GM19467 (cell line): ENCODE data around the gene HCN3.
A peak's percentile ranks its signal among the peaks of the same experiment; 100 is the strongest.

Experiments
- ATAC-seq: cut with Tn5 transposase; IDR thresholded peaks from one replicate; pipeline ENCODE4 v1.9.1; 2021; ENCODE audit warnings: mild to moderate bottlenecking, moderate library complexity; ENCODE audit not compliant: unreplicated experiment

HCN3 gene

DNA sequence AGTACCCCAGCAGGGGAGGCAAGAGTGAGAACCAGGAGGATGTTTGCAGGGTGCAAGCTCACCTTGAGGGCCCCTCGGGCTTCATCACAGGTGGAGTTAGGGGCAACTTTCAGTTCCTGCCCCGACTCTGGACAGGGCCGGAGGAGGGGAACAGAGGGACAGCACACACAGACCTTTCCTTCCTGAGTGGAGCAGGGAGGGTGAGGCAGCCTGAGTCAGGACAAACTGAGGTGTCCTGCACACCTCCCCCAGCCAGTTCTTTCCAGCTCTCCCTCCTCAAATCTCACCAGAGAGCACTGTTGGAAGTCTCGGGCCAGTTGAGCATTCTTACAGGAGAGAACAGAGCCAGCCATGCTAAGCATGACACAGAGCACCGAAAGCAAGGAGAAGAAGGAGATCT lies 23.5 kb upstream of the HCN3 start:
- ATAC-seq = no peak

DNA sequence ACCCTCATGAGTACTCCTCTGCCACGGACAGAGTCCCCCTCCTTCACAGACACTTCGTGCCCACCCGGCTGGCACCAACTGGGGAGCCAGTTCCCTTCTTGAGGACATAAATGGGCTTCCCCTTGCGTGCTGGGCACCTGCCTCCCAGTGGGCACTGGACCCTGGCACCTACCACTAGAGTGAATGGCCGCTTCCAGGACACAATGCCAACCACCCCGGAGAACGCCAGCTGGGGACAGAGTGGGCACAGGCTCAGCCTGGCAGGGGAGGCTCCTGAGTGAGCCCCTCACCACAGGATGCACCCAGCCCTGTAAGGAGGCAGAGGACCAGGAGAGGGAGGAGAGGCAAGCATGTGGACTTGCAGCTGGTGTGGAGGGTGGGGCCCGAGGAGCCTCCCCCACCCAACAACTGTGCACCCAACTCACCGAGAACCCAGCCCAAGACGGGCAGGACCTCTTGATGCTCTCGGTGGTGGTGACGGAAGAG lies 23.0 kb upstream of the HCN3 start:
- ATAC-seq = no peak

DNA sequence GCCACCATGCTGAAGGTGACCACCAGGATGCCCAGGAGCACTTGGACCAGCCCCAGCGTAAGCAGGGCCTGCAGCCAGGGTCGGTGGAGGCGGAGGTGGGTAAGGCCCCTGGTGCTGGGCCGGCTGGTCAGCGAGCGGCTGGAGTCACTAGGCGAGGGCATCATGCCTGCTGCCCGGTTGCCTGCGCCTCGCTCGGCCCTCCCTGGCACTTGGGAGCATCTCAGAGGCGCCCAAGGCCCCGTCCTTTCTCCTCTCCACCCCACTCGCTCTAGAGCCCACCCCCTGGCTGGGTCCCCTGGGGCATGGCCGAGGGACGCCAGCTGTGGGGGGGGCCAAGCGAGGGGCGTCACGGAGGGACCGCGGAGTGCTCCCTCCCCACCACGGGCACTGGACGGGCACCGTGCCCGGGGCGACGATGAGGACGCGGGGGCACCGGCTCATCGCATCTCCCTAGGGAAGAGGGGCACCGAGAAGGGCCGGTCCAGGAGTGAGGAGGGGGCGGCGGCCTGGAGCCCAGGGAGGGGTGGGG lies 22.5 kb upstream of the HCN3 start:
- ATAC-seq = no peak

DNA sequence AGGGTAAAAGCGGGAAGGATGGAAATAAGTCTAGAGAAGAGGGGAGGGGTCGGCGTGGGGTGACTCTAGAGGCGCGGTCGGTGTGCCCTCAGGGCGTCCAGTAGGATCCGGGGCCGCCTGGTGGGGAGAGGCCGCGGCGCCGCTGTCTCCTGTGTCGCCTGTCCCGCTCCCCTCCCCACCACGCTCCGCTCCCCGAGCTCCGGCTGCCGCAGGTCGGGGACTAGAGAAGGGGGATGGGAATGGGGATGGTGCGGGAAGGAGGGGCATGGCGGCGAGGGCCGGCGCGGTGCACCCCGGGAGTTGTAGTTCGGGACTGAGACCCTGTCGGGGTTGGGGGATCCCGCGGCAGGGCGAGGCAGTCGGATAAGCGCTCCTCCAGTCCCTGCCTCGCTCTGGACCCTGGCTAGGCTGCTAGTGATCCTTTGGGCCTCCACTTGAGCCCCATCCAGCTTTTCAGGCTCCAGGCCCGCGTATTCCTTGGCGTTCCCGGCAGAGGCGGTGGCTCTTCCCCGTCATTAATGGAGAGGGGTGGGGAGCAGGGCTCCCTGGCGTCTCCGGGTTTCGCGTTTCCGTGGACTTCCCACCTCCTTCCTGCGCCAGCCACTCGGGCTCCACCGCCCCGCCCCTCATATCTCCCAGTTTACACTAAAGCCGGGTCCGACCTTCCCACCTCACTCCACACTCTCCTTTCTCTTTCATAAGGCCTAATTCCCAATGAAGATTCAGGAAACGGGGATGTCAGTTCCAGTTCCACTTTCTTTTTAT lies 21.8 kb upstream of the HCN3 start, which contains the start of gene ENTREP3:
Gene ENTREP3, minus strand, starts transcription at position 241 of the 765 bp plus-strand sequence. CDS start 606 bp downstream, outside the sequence.
- ATAC-seq = peak; percentile 45

DNA sequence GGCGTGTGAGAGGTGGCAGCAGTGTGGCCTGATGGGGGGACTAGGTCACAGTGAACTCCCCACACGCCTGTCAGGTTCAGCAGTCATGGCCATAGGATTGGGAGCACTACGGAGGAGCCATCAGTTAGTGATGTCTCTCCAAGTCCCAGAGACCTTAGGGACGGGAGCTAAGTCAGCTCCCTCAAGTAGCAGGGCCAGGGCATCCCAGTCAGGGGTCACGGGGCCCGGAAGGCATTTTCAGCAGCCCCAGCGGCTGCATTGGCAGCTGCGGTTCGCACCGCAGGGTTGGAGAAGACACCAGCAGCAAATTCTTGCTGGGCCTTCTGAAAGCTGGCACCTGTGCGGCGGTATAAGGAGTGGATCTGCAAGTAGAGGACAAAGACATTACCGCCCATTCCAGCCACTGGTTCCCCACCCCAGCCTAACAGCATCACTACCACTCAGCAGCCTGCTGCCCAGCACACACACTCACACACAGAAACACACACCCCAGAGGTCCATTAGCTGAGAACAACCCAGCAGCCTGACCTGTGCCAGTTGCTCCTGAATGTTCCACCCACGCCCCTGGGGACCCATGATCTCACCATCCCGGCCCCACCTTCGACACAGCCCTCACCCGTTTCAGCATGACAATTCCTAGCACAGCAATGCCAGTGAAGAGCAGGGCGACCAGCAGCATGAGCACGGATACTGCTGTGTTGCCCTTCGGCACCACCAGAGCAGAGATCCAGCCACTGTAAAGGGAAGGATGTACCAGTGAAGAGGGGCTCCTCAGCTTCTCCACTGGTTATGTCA lies 21.0 kb upstream of the HCN3 start:
- no peak for ATAC-seq

DNA sequence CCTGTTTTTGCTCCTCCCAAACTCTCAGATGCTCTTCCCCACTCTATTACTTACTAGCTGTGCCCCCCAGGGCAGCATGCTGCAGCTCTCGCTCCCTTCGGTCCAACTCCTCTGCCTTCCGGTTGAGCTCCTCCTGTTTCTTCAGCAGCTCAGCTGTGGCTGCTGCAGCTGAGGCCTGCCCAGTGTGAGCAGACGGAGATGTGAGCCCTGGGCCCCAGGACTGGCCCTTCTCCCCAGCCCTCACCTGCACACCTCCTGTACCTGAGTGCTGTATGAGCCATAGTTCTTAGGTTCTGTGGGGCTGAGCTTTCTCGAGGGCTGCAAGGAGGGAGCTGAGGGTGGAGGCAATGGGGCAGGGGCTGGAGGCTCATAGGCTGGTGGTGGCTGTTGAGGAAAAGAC lies 17.0 kb upstream of the HCN3 start:
- ATAC-seq = no peak

DNA sequence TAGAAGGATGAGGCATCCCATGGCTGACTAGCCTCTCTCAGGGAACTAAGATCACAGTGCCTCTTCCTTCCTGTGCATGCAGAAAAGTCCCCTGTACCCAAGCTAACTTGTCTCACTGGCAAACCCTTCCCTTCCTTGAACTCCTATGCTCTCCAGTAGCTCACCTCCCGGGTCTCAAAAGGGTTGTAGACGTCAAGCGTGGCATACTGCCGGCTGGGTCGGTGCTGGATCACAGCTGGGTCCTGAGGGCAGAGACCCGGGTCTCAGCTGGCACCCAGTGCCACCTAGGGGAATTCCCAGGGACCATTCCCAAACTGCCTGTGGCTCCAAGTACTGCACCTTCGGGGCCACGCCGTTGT lies 15.8 kb upstream of the HCN3 start:
- ATAC-seq = no peak

DNA sequence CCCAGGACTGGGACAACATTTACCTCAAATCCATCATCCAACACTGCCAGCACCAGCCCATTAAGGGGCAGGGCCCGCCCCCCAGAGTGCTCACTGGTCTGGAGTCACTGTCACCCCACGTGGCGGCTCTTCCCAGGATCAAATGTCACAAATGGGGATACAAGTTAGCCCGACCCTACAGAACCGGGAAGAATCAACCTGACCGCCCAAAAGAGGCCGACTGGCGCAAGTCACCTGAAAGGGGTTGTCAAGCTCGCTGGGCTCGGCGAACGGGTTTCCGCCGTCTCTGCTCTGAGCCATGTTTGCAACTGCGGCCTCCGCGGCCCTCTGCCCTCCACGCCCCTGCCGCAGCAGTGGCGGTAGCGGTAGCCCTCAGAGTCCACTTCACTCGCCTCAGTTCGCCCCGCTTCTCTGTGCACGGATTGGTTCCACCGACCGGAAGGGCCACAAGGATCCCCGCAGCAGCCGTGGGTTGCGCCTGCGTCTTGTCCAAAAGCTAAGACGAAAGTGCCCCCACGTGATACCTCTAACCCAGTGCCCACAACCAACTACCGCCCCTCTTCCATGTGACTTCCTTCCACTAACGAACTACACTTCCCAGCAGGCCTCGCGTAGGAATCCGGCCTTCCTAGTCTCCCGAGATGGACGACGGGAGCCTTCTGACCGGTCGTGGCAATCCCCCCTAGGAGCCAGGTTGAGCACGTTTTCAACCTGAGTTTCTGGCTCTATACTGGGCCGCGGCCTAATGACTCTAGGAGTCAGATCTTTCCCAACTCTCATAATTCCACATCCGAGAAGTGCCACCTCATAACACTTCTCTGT lies 15.2 kb upstream of the HCN3 start, which contains the start of gene SCAMP3:
Gene SCAMP3, minus strand, starts transcription at position 509 of the 822 bp plus-strand sequence. Its CDS starts 209 bp downstream, at position 300.
- ATAC-seq = peak; percentile 84

DNA sequence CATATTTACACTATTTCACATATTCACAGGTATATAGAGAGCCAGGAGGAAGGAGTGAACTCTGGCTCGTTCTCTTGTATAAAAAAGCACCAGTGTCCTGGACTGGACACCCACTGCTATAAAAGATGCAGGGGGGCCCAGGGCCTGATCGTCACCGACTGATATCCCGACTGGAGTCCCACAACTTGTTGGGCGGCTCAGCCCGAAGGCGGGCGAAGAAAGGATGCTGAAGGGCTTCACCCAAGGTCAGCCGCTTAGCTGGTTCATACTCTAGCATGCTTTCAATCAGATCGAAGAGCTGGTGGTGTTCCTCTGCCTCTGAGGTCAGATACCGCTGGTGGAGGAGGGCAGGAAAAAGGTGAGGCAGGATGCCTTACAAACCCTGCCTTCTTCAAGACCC lies 14.2 kb upstream of the HCN3 start:
- no peak for ATAC-seq

DNA sequence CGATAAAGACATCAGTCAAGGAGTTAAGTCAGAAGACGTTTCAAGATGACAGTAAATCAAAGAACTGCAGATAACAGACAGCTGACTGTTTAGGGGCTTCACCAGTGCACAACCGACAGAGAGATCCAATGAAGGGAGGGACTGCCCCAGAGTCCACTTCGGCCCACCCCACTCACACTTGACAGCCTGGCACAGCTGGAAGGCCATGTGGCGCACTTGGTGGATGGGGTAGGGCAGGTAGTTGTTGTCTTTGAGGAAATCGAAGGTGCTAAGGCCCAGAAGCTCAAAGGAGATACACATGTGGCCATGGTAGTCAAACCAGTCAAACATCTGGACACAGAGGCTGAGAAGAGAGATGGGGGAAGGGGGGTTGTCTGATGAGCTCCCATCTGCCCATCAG lies 10.7 kb upstream of the HCN3 start:
- ATAC-seq = no peak

DNA sequence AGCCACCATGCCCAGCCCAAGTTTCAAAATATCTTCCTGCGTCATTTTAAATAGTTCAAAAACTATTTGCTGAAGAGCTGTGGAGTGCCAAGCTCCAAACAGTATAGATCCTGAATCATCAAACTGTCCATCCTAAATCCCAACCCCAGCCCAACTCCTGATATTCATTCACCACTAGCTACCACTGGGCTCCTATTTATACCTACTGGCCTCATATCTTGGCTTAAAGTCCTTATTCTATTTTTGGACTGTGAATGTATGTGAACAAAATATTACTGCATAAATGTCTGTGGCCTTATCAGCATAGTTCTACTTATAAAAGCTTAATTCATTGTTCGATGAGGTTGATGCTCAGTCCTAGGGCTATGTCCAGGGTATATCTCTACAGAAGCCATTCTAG lies 9.9 kb upstream of the HCN3 start:
- no peak for ATAC-seq

DNA sequence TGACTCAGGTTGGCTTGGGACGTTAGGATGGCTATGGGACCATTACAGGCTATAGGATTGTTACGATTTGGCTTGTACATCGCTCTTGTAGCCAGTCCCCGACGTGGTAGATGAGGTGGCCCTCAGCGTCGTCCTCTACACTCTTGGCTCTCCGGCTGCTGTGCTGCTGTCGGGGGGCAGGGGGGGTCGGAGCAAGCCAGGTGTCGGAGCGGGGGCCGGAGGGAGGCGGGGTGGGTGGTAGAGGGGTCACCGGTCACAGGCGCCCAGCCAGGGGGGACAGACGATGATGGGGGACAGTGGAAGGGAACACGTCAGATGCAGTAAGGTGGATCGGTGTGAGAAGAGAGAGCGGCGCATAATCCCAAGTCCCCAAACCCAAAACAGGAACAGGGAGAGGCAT lies 8.6 kb upstream of the HCN3 start:
- ATAC-seq = no peak

DNA sequence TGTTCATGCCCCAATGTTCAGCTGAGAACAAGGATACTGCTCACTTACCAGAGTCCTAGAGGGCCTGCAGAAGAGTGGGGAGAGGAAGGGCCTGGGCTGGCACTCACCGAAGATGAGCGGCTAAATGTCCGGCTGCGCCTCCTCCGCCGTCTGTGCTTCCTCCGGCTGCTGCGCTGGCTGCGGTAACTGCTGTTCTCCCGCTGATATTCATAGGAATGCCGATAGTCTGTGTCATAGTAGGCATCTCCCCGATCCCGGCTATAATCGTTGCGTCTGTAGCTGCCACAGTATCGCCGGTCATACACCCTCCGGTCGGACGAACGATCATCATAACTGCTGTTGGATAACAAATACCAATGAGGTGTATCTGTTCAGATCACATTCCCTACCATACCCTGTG lies 7.9 kb upstream of the HCN3 start:
- no peak for ATAC-seq

DNA sequence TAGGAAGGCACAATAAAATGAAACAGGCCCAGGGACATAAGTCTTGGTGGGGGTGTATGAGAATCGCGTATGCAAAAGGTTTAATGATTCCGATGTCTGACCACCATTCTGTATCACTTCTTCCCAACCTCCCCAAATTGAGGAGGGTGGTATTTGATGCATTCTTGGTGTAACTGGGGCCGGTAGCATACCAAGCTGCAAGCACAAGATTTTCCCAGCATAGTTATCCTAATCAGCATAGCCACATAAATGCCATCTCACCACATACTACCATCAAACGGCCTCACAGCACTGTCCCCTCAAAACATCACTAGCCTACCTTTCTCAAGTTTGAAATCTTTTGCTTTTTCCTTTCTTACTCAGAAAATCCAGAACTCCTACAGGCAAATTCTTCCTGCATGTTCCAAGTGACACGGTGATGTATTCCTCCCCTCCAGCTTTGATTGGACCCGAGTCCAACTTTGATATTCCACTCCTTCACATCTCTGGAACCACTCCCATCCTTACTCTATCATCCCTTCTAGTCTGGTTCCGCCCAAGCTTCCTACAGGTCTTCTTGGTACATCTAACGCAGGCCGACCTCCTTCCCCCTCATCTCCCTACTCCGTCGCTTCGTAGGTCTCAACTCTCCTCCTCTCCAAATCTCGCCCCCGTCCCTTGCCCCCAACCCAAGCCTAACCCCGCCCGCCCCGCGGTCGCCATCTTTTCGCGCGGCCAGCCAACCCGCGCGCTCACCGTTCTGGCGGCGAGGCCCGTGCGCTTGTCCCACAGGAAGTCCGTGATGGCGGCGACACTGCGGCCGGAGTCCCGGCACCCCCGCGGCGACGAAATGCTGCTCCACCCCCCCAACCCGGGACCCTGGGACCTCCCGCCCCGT lies 4.6 kb upstream of the HCN3 start:
- ATAC-seq = peak; percentile 23

DNA sequence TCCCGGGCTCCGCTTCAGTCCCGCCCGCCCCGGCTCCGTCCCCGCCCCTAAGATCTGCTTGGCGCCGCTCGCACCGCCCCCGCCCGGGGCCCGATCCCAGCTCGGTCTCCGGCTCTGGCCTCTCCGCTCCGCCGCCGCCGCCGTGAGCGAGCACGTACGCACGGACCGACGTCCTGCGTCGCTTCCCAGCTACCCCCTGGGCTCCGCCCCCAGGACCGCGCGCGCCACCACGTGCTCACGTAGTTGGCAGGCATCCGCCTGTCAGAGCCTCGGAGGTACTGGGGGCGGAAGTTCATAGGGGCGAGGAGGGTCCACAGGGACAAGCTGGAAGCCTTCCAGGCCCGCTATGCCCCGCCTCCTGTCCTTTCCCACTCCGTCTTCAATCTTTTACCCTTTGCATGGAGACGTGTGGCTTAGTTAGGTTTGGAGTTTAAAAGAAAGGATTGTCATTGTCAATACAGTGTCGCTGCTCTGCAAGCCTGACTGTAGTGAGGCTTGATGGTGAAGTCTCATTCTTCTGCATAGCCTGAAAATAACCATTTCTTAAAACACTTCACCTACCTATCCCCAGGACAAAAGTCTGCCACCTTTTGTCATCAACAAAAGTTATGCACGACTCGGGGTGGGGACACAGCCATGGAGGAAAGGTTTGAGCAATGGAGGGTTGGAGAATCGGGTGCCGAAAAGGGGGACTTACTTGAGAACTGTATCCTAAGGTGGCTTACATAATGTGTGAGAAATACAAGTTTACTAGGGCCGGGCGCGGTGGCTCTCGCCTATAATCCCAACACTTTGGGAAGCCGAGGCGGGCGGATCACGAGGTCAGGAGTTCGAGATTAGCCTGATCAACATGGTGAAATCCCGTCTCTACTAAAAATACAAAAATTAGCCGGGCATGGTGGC lies 3.7 kb upstream of the HCN3 start, which contains the start of gene CLK2:
Gene CLK2, minus strand, starts transcription at position 162 of the 903 bp plus-strand sequence. CDS start 2,527 bp downstream, outside the sequence.
- peak; percentile 60 for ATAC-seq

DNA sequence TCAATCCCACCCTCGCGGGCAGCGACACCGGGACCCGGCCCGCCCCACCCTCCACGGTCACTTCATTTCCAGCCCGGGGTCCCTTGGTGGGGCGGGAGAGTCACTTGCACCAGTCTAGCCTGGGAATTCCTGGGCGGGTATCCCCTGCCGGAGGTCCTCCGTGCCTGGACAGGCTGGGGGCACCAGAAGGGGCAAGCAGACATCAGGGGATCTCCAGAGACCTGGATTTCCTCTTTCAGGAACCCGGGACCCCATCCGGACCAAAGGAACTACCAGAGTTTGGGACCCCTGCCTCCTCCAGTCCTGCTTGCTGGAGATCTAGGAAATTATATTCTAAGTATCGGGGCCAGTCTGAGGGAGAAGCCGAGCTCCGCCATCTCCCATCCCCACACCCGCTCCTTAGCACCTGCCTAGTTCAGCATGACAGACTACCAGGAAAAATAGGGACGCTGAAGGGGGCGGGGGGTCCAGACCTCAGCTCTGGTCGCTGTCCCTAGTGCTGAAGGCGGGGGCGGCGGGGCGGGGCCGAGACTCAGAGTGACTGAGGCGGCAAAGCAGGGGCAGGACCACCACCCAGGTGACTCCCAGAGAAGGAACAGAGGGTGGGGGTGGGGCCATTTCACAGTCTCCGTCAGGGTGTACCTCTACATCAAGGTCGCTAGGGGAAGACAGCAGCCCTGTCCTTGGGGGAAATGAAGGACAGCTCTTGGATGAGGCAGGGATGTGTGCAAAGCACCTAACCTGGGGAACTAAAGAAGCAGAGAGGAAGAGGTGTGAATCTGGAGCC lies 832 bp downstream of the HCN3 start:
- no peak for ATAC-seq

DNA sequence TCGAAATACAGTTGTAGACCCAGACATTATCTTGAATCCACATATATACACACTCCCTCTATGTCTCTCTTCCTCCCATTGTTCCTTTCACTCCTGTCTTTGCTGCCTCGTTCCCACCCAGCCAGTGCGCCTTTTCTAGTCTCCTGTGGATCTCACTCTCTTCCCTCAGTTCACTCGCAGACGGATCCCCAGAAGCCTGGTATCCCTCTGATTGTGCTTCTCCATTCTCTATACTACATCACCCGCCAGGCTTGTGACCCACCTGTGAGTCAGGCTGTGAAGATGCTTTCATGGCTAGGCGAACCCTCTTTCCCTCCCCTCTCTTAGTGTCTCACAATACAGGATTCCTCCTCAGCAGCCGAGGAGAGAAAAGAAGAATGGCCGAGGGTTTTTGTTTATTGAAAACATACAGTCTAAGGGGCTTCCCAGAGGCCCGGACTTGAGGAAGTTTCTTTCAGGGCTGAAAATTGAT lies 1.5 kb downstream of the HCN3 start:
- ATAC-seq = no peak

DNA sequence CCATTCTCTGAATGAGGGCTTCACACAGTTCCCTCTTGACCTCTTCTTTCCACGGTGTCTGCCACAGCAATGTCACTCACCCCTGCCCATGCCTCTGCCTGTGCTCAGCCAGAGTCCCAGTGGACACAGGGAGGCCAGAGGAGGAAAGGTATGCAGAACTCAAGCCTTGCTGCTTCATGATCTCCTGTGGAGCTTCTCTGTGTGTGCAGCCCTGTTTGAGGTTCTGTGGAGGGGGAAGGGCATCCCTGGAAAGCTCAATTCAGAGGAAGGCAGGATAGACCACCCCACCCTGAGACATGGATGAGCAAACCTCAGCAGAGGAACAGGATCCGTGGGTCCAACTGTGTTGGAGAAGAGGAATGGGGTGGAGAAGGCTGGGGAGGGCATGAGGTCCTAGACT lies 2.0 kb downstream of the HCN3 start:
- ATAC-seq = no peak
